Fibroblast of skin of abdomen (primary cell): ENCODE measurements around the gene CPNE9.
"Not testable (repeated sequence)": the region's sequence is repeated elsewhere in the genome, so short reads cannot be mapped to it uniquely, and the experiment has no call there.

Experiments
- DNase-seq: peaks from one replicate; pipeline ENCODE4 v3.0.0-alpha.2; 2013

The CPNE9 gene

GRCh38 chr3:9749645-9750555 is 46.3 kb downstream of the CPNE9 start, which contains the start of gene OGG1:
Gene OGG1 (plus strand): TSS chr3:9749952. CDS start chr3:9750287, 335 bp downstream.
- peak; percentile 99 for DNase-seq

DNA sequence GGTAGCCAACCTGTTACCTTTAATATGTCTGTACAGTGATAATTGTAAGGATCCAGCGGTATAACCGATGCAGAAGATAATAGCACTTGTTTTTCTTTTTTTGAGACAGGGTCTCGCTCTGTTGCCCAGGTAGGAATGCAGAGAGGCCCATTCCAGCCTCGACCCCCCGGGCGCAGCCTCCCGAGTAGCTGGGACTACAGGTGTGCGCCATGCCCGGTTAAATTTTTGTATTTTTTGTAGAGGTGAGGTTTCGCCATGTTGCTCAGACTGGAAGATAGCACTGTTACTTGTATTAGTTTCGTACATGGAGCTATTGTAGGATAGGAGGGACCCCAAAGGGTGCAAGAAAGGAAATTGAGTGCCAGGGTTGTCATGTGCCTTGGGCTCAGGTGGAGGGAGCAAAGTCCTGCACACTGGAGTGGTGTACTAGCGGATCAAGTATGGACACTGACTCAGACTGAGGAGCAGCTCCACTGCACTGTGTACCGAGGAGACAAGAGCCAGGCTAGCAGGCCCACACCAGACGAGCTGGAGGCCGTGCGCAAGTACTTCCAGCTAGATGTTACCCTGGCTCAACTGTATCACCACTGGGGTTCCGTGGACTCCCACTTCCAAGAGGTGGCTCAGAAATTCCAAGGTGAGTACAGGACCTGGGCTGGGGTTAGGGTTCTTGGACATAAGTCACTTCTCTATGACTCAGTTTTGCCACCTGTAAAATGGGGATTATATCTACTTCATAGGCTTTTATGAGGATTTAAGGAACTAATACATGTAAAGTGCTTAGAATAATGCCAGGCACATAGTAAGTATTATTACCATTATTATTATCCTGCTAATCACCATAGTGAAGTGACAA is 47.2 kb downstream of the CPNE9 start:
- DNase-seq: no peak

- no peak for DNase-seq
Measured at GRCh38 chr3:9754678-9755077, 51.0 kb downstream of the CPNE9 start.

GRCh38 chr3:9757427-9757826 is 53.8 kb downstream of the CPNE9 start:
- DNase-seq: no peak

- no peak for DNase-seq
Measured at GRCh38 chr3:9760779-9761505, 57.3 kb downstream of the CPNE9 start.

DNA sequence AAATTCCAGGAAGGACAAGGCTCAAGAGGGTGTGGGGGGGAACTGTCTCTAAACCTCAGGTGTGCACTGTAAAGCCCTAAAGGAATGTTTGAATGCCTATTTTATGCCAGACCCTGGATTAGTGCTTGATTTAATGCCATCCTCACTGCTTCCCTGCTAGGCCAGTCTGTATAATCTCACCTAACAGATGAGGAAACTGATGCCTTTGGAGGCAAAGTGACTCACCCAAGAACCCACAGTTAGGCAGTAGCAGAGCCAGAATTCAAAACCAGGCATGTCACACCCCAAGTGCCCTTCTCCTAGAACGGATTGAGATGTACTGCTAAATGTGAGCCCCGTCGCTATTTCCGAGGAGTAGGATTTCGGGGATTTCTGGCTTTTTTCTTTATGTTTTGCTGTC is 58.3 kb downstream of the CPNE9 start:
- DNase-seq: no peak

GRCh38 chr3:9762871-9763270 is 59.2 kb downstream of the CPNE9 start:
- no peak for DNase-seq

DNA sequence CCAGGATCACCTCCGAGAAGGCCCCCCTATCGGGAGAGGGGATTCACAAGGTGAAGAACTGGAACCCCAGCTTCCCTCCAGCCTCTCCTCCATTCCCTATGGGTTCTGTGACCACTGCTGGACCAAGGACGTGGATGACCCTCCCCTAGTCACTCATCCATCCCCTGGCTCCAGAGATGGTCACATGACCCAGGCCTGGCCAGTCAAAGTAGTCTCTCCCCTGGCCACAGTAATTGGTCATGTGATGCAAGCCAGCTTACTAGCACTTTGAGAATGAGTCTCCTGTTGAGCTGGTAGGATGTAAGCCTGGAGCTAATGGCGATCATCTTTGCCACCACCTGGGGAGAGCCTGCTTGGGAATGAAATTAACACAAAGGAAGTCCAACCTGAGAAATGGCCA is 62.2 kb downstream of the CPNE9 start:
- DNase-seq: no peak

GRCh38 chr3:9767418-9767817 is 63.8 kb downstream of the CPNE9 start:
- DNase-seq: no peak

- no peak for DNase-seq
Measured at GRCh38 chr3:9768141-9768775, 64.6 kb downstream of the CPNE9 start.

- no peak for DNase-seq
Measured at GRCh38 chr3:9769012-9769411, 65.4 kb downstream of the CPNE9 start.

- DNase-seq: peak; percentile 73
Measured at GRCh38 chr3:9769426-9770275, 66.0 kb downstream of the CPNE9 start, which contains the start of gene CAMK1. Gene CAMK1 (minus strand): TSS chr3:9769947. CDS start chr3:9767749, 2,198 bp downstream.

DNA sequence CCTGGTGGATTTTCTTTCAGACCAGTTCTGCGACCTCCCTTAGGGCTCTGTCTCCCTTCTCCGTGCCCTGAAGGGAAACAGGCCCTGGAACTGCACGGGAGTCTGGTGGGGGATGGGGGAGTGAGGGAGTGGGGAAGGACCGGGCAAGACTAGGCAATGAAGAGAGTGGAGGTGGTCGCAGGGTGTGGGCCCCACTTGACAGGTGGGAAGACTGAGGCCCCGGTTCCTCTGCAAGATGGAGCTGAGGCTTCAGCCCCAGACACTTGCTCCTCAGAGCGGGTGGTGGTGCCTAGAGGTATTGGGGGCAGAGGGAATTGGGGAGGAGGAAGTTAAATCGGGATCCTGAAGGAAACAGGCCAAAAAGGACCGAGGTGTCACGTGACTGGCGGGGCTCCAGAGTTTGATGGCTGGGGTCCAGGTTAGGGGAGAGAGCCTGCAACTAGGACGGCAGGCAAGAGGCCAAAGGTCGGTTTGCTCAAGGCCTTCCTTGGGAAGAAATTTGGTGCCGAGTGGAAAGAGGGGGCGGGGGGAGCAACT is 66.7 kb downstream of the CPNE9 start:
- no peak for DNase-seq

DNA sequence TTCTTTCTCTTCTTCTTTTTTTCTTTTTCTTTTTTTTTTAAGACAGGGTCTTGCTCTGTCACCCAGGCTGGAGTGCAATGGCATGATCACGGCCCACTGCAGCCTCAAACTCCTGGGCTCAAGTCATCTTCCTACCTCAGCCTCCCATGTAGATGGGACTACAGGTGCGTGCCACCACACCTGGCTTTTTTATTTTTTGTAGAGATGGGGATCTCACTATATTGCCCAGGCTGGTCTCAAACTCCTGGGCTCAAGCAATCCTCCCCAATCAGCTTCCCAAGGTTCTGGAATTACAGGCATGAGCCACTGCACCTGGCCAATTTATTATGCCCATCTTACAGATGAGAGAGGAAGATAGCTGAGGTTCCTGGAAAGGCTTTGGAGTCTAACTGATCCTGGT is 67.4 kb downstream of the CPNE9 start:
- DNase-seq: not testable (repeated sequence)

DNA sequence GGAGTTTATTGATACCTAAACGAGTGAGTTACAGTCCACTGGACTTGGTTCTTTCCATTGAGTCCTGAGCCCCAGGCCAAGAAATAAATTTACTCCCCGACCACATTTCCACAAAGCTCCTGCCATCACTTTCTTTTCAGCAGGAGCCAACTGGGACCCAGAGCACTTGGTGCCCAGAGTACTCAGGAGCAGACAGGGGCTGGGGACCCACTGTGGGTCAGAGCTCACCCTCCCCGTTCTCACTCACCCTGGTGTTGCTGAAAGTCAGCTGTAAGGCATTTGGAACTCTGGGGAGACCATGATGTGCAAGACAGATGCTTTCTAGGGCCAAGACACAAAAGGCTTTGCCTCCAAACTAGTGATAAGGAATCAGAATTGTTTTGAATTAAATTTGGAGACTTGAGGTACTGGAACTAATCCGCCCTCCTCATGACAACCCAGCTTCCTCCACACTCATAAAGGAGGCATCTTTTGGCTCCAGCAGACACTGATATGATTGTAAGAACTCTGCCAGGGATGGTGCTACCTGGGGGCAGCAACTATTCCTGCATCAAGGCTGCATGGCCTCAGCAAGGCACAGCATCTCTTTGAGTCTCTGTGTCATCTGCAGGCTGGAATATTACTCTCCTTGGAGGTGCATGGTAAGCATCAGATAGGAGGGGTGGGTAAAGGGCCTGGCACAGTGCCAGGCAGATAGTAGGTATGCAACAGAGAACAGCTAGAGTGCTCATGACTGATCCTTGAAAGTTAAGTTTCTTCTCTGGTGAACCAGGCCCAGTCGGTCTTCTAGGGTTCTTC is 73.5 kb downstream of the CPNE9 start:
- DNase-seq: no peak

- no peak for DNase-seq
Measured at GRCh38 chr3:9777694-9778021, 74.0 kb downstream of the CPNE9 start.

DNA sequence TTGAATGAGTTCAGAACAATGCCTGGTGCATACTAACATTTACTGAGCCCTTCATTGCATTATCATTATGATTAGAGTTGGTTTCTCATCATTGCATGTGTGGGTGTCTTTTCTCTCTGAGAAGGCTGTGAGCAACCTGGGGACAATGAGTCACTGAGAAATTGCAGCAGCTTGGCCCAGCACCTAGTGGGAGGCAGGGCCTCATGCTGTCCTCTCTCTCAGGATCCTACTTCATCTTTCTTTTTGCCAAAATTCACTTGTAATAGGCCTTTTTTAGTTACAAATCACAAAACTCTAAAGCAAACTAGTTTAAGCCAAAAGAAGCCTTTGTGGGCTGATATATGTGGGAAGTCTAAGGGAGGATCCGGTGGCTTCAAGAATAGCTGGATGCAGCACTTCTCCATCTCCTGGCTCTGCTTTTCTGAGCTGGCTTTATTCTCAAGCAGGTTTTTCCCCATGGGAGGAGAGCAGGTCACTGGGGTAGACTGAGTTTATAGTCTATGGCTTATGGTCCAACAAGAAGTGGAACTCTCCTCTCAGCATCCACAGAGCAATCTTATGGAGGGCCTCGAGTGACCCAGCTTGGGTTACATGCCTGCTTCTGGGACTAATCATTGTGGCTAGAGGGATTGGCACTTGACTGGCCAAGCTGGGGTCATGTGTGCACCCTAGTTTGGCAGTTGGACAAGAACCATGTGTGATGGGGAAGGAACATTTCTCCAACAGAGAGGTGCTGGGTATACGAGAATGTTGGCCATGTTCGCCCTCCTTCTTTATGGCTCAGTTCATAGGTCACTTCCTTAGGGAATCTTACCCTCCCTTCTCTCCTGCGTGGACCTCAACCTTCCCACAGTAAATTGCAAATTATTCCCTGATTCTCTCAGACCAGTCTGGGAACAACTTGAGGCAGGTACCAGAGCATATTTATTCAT is 74.8 kb downstream of the CPNE9 start:
- DNase-seq: peak; percentile 66

- DNase-seq: no peak
Measured at GRCh38 chr3:9779075-9779593, 75.5 kb downstream of the CPNE9 start.
